ENCODE measurements around the gene PCNX4.

The PCNX4 gene

GRCh38 chr14:60171690-60172089 lies 80.0 kb downstream of the PCNX4 start:
- no peak for DNase-seq (ENCODE audit: low read depth in 4 of 4, low spot score in 1 of 4)

GRCh38 chr14:60174352-60175254 lies 82.9 kb downstream of the PCNX4 start:
- DNase-seq (ENCODE audit: low read depth in 4 of 4, low spot score in 1 of 4) = no peak

- no peak for DNase-seq (ENCODE audit: low read depth in 4 of 4, low spot score in 1 of 4)
Measured at GRCh38 chr14:60175255-60175902, 83.7 kb downstream of the PCNX4 start.

GRCh38 chr14:60178164-60178563 lies 86.4 kb downstream of the PCNX4 start:
- no peak for DNase-seq (ENCODE audit: low read depth in 4 of 4, low spot score in 1 of 4)

- no peak for DNase-seq (ENCODE audit: low read depth in 4 of 4, low spot score in 1 of 4)
Measured at GRCh38 chr14:60178820-60179219, 87.1 kb downstream of the PCNX4 start.

- DNase-seq (ENCODE audit: low read depth in 4 of 4, low spot score in 1 of 4) = no peak
Measured at GRCh38 chr14:60179431-60179869, 87.7 kb downstream of the PCNX4 start.

- no peak for DNase-seq (ENCODE audit: low read depth in 4 of 4, low spot score in 1 of 4)
Measured at GRCh38 chr14:60183138-60183537, 91.4 kb downstream of the PCNX4 start.

- DNase-seq (ENCODE audit: low read depth in 4 of 4, low spot score in 1 of 4) = no peak
Measured at GRCh38 chr14:60183741-60184140, 92.0 kb downstream of the PCNX4 start.

- DNase-seq (ENCODE audit: low read depth in 4 of 4, low spot score in 1 of 4) = no peak
Measured at GRCh38 chr14:60184146-60184904, 92.6 kb downstream of the PCNX4 start.

- no peak for DNase-seq (ENCODE audit: low read depth in 4 of 4, low spot score in 1 of 4)
Measured at GRCh38 chr14:60184905-60185555, 93.3 kb downstream of the PCNX4 start.

- no peak for DNase-seq (ENCODE audit: low read depth in 4 of 4, low spot score in 1 of 4)
Measured at GRCh38 chr14:60188115-60188514, 96.4 kb downstream of the PCNX4 start.

- no peak for DNase-seq (ENCODE audit: low read depth in 4 of 4, low spot score in 1 of 4)
Measured at GRCh38 chr14:60188696-60189095, 97.0 kb downstream of the PCNX4 start.

- DNase-seq (ENCODE audit: low read depth in 4 of 4, low spot score in 1 of 4) = no peak
Measured at GRCh38 chr14:60189923-60190840, 98.5 kb downstream of the PCNX4 start.

GRCh38 chr14:60195179-60195810 lies 103.6 kb downstream of the PCNX4 start:
- no peak for DNase-seq (ENCODE audit: low read depth in 4 of 4, low spot score in 1 of 4)

- no peak for DNase-seq (ENCODE audit: low read depth in 4 of 4, low spot score in 1 of 4)
Measured at GRCh38 chr14:60196291-60196690, 104.6 kb downstream of the PCNX4 start.

GRCh38 chr14:60197629-60198303 lies 106.0 kb downstream of the PCNX4 start:
- no peak for DNase-seq (ENCODE audit: low read depth in 4 of 4, low spot score in 1 of 4)

GRCh38 chr14:60199321-60199720 lies 107.6 kb downstream of the PCNX4 start:
- DNase-seq (ENCODE audit: low read depth in 4 of 4, low spot score in 1 of 4) = no peak

- no peak for DNase-seq (ENCODE audit: low read depth in 4 of 4, low spot score in 1 of 4)
Measured at GRCh38 chr14:60204104-60204842, 112.5 kb downstream of the PCNX4 start.

Data from stimulated activated CD4-positive, alpha-beta T cell treated with anti-CD3 and anti-CD28 coated beads, Interleukin-1b, Interleukin-23, amount 100 ng/mL, for 24 hours (primary cell).